Smooth muscle cell (in vitro differentiated cells): Measurements from ENCODE around the gene NDUFS3. TPM values are rescaled to one million over a fixed set of nuclear protein-coding genes. Genes with fewer than 3 reads are reported as not detected.
"Not testable (repeated sequence)": the region's sequence is repeated elsewhere in the genome, so short reads cannot be mapped to it uniquely, and the experiment has no call there.

Source experiments
- DNase-seq: peaks from one replicate; lab custom pipeline; 2025; ENCODE audit not compliant: unreplicated experiment; lab: John Stamatoyannopoulos, UW
- H2AFZ ChIP-seq: fragments of 200-600 bp; sonication (generic); 2 replicates; pipeline ENCODE4 v1.6.0; 2016; ENCODE audit warnings: antibody characterized with exemption, low read depth, mild to moderate bottlenecking
- H3F3A ChIP-seq: fragments of 200-600 bp; sonication (generic); 2 replicates; pipeline ENCODE4 v1.6.0; 2017; ENCODE audit warnings: antibody characterized with exemption, low read depth
- H3K27ac ChIP-seq: fragments of 200-600 bp; sonication (generic); 2 replicates; pipeline ENCODE4 v1.5.1; 2016; ENCODE audit warnings: low read depth, mild to moderate bottlenecking
- H3K27me3 ChIP-seq: fragments of 200-600 bp; sonication (generic); 2 replicates; pipeline ENCODE4 v1.6.1; 2016; ENCODE audit warnings: low read depth, mild to moderate bottlenecking
- H3K36me3 ChIP-seq: fragments of 200-600 bp; sonication (generic); 2 replicates; pipeline ENCODE4 v1.5.1; 2016; ENCODE audit warnings: low read depth
- H3K4me1 ChIP-seq: fragments of 200-600 bp; sonication (generic); 2 replicates; pipeline ENCODE4 v1.5.1; 2016; ENCODE audit warnings: low read depth
- H3K4me2 ChIP-seq: fragments of 200-600 bp; sonication (generic); 2 replicates; pipeline ENCODE4 v1.6.0; 2016; ENCODE audit warnings: mild to moderate bottlenecking
- H3K4me3 ChIP-seq: fragments of 200-600 bp; sonication (generic); 2 replicates; pipeline ENCODE4 v1.5.1; 2016; ENCODE audit warnings: mild to moderate bottlenecking
- H3K79me2 ChIP-seq: fragments of 200-600 bp; sonication (generic); 2 replicates; pipeline ENCODE4 v1.6.0; 2016; ENCODE audit warnings: low read depth, mild to moderate bottlenecking
- H3K9ac ChIP-seq: fragments of 200-600 bp; sonication (generic); 2 replicates; pipeline ENCODE4 v1.6.0; 2016; ENCODE audit warnings: low read depth
- H3K9me3 ChIP-seq: fragments of 200-600 bp; sonication (generic); replicated peaks from 2 replicates; pipeline ENCODE4 v1.5.1; 2016; ENCODE audit warnings: low read depth
- H4K20me1 ChIP-seq: fragments of 200-600 bp; sonication (generic); 2 replicates; pipeline ENCODE4 v1.6.0; 2016; ENCODE audit warnings: low read depth
- WGBS: methylation state at CpG from one replicate; pipeline ENCODE4 v1.1.7; 2016; ENCODE audit warnings: low lambda C conversion rate; 5-methylcytosine and 5-hydroxymethylcytosine counted together
- polyA plus RNA-seq: library from polyadenylated mRNA; unstranded; fragments of >200 nt; fragmentation: Nextera tagmentation; extraction: Ambion mirVana; gene quantifications from 2 replicates; pipeline ENCODE4 v1.2.1, GENCODE V29; 2016
- total RNA-seq: library from RNA; depleted of rRNA; stranded (reverse); fragments of >200 nt; gene quantifications from 2 replicates; pipeline ENCODE4 v1.2.3, GENCODE V29; 2014
- TF ChIP-seq, protein P1 (sequence below): fragments of 200-600 bp; sonication (generic); IDR thresholded peaks from 2 replicates; pipeline ENCODE4 v1.5.1; 2017; ENCODE audit warnings: borderline replicate concordance, mild to moderate bottlenecking, antibody characterized with exemption; ENCODE audit not compliant: insufficient read depth, poor library complexity, severe bottlenecking

Gene NDUFS3
- total and polyA plus RNA-seq, 2 experiments from 2014 or later = 53.8 to 110 TPM

DNA sequence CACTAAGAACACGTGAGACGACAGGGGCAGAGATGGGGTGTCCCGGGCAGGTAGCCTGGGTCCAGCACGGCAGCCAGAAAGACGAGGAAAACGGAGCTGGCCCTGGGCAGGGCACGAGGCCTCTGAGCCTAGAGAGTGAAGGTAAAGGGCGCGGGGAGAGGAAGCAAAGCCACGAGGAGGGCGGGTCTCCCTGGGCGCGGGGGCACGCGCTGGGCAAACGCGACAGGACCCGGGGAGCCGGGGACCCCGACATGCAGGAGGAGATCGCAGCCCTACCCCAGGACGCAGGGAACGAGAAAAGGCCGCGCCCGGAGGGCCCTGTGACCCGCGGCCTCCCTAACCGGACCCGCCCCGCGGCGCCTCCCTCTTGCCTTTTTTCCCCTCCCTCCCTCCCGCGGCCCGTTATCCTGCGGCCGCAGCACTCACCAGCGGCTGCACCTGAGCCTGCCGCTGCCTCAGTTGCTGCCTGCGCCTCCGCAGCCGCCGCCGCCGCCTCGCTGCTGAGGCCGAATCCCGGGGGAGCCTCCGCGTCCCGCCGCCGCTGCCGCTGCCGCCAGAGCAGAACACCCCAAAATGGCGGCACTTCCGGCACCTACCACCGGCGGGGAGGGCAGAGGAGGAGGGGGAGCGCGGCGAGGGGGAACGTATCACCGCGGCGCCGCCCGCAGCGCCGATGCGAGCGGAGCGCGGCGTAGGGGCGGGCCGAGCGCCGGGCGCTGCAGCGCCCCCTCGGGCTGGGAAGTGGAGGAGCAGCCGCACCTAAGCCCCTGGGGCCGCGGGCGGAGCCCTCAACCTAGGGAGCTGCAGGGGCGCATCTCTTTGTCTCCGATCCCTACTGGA, 26.1 kb upstream of the NDUFS3 start, which contains the start of gene CELF1:
Gene CELF1, minus strand, starts transcription at position 567 of the 840 bp plus-strand sequence. CDS start 53,609 bp downstream, outside the sequence.
- 1% methylated on average over 52 of the region's 89 CpGs for WGBS

DNA sequence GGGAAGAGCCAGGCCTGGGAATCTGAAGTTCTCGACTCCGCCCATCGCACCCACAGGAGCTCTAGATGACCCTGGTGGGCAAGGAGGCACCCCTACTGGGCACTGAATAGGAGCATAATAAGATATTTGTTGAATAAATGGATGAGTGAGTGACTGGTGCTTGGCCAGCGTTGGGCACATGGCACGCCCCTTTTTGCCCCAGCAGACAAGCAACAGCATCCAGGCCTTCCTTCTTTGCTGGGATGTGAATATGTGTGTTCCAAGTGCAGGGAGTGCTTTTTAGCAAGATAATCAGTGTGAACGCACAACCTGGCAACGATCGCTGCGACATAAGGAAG, 25.5 kb upstream of the NDUFS3 start:
- H3K9ac ChIP-seq = peak overlapping the region; percentile 73
- TF ChIP-seq, protein P1, sequence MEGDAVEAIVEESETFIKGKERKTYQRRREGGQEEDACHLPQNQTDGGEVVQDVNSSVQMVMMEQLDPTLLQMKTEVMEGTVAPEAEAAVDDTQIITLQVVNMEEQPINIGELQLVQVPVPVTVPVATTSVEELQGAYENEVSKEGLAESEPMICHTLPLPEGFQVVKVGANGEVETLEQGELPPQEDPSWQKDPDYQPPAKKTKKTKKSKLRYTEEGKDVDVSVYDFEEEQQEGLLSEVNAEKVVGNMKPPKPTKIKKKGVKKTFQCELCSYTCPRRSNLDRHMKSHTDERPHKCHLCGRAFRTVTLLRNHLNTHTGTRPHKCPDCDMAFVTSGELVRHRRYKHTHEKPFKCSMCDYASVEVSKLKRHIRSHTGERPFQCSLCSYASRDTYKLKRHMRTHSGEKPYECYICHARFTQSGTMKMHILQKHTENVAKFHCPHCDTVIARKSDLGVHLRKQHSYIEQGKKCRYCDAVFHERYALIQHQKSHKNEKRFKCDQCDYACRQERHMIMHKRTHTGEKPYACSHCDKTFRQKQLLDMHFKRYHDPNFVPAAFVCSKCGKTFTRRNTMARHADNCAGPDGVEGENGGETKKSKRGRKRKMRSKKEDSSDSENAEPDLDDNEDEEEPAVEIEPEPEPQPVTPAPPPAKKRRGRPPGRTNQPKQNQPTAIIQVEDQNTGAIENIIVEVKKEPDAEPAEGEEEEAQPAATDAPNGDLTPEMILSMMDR = no peak
- DNase-seq = no peak
- 19% methylated on average over 9 of the region's 9 CpGs for WGBS
- no peaks in the 10 kb centered on the region for H3K27me3 ChIP-seq
- no peak overlapping the region for H3K27ac ChIP-seq
- H3K36me3 ChIP-seq = no peaks in the 10 kb centered on the region
- H3K9me3 ChIP-seq = no peaks in the 10 kb centered on the region
- H3K4me1 ChIP-seq = peaks cover 21% of the 10 kb centered on the region
- peak overlapping the region; percentile 99 for H3K4me2 ChIP-seq
- peaks cover 41% of the 10 kb centered on the region for H4K20me1 ChIP-seq
- peaks cover 45% of the 10 kb centered on the region for H3K79me2 ChIP-seq
- peak overlapping the region; percentile 100 for H2AFZ ChIP-seq
- H3K4me3 ChIP-seq = peak overlapping the region; percentile 99
- no peaks in the 10 kb centered on the region for H3F3A ChIP-seq

More for the DNA sequence above, 26.1 kb upstream of the NDUFS3 start, which contains the start of gene CELF1:
- H2AFZ ChIP-seq = peak within 1 kb of the TSS; percentile 100
- peaks cover 51% of the 10 kb centered on the region for H3K79me2 ChIP-seq
- H3K27ac ChIP-seq = peak within 1 kb of the TSS; percentile 87
- H3K4me3 ChIP-seq = peak within 1 kb of the TSS; percentile 99
- peaks cover 21% of the 10 kb centered on the region for H3K4me1 ChIP-seq
- H3K27me3 ChIP-seq = no peaks in the 10 kb centered on the region
- H3K4me2 ChIP-seq = peak within 1 kb of the TSS; percentile 99
- TF ChIP-seq, protein P1 = peak; percentile 80
- DNase-seq = peak; percentile 75
- H4K20me1 ChIP-seq = peaks cover 47% of the 10 kb centered on the region
- H3K9ac ChIP-seq = peak within 1 kb of the TSS; percentile 93
- no peaks in the 10 kb centered on the region for H3K36me3 ChIP-seq
- H3K9me3 ChIP-seq = no peaks in the 10 kb centered on the region
- no peaks in the 10 kb centered on the region for H3F3A ChIP-seq

DNA sequence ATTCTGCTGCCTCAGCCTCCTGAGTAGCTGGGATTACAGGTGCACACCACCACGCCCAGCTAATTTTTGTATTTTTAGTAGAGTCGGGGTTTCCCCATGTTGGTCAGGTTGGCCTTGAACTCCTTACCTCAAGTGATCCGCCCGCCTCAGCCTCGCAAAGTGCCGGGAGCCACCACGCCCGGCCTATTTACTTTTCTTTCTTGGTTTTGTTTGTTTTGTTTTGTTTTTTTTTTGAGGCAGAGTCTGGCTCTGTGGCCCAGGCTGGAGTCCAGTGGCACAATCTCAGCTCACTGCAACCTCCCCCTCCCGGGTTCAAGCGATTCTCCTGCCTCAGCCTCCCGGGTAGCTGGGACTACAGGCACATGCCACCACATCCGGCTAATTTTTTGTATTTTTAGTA, 21.9 kb upstream of the NDUFS3 start:
- H3K36me3 ChIP-seq, H3K4me1 ChIP-seq, H3K27ac ChIP-seq, H3K4me2 ChIP-seq, H3K9me3 ChIP-seq, DNase-seq, H3F3A ChIP-seq, H2AFZ ChIP-seq, H4K20me1 ChIP-seq, H3K4me3 ChIP-seq, H3K79me2 ChIP-seq, H3K27me3 ChIP-seq, H3K9ac ChIP-seq: not testable (repeated sequence)
- 98% methylated on average over 12 of the region's 12 CpGs for WGBS

DNA sequence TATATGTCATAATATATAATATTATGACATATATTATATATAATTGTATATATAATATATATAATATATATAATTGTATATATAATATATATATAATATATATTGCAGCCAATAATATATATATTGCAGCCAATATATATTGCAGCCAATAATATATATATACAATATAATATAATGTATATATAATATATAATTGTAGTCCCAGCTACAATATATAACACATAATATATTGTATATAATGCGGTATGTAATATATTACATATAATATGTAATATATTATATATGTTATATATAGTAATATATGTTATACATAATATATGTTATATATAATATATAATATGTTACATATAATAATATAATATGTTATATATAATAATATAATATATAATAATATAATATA, 20.2 kb upstream of the NDUFS3 start:
- H3K79me2 ChIP-seq = no peaks in the 10 kb centered on the region
- TF ChIP-seq, protein P1 = no peak
- H2AFZ ChIP-seq = no peak overlapping the region
- no peaks in the 10 kb centered on the region for H3K9me3 ChIP-seq
- H3K27ac ChIP-seq = no peak overlapping the region
- H3K4me2 ChIP-seq = no peak overlapping the region
- no peak overlapping the region for H3K4me3 ChIP-seq
- no peaks in the 10 kb centered on the region for H3K27me3 ChIP-seq
- no peaks in the 10 kb centered on the region for H3K36me3 ChIP-seq
- no peaks in the 10 kb centered on the region for H3K4me1 ChIP-seq
- DNase-seq = no peak
- H3K9ac ChIP-seq = no peak overlapping the region
- no peaks in the 10 kb centered on the region for H3F3A ChIP-seq
- 100% methylated on average over 1 of the region's 1 CpG for WGBS
- H4K20me1 ChIP-seq = no peaks in the 10 kb centered on the region
